ENCODE measurements around the gene KRT74.

Gene KRT74

GRCh38 chr12:52615208-52615868 is 41.7 kb upstream of the KRT74 start:
- Histone ChIP-seq H3K9me3 (ENCODE audit: control extremely low read depth in 1 of 5, control insufficient read depth in 4 of 5, insufficient read depth in 2 of 5, low read depth in 1 of 5, low read length in 4 of 5) (no peaks in the 10 kb centered on the region), H3K4me1 (ENCODE audit: control extremely low read depth in 1 of 4, control insufficient read depth in 4 of 4, insufficient read depth in 4 of 4, low read length in 3 of 4) (peaks cover 3 to 32% (median 20%) of the 10 kb centered on the region in 4 experiments)
- POLR2A ChIA-PET: no interaction called here

GRCh38 chr12:52614381-52615207 is 41.0 kb upstream of the KRT74 start:
- Histone ChIP-seq H3K9me3 (ENCODE audit: control extremely low read depth in 1 of 5, control insufficient read depth in 4 of 5, insufficient read depth in 2 of 5, low read depth in 1 of 5, low read length in 4 of 5) (no peaks in the 10 kb centered on the region), H3K27ac (ENCODE audit: insufficient read depth in 1 of 2, low read depth in 1 of 2, low read length in 2 of 2, poor library complexity in 1 of 2, severe bottlenecking in 2 of 2) (no peak overlapping the region), H3K4me3 (ENCODE audit: control insufficient read depth in 1 of 7, extremely low read depth in 1 of 7, insufficient read depth in 4 of 7, low read depth in 2 of 7, low read length in 6 of 7) (no peak overlapping the region), H3K27me3 (replicated peaks in 2 of 5; ENCODE audit: control insufficient read depth in 4 of 5, insufficient read depth in 5 of 5, low read length in 4 of 5) (no peaks in the 10 kb centered on the region), H3K36me3 (ENCODE audit: control insufficient read depth in 4 of 4, insufficient read depth in 4 of 4, low read length in 3 of 4) (no peaks in the 10 kb centered on the region), H3K4me1 (ENCODE audit: control extremely low read depth in 1 of 4, control insufficient read depth in 4 of 4, insufficient read depth in 4 of 4, low read length in 3 of 4) (peaks cover 3 to 38% (median 22%) of the 10 kb centered on the region in 4 experiments)
- DNase-seq: no peak
- WGBS (ENCODE audit: insufficient coverage): 97% methylated on average over 9 of the region's 10 CpGs
- ChIA-PET POLR2A (no interaction called here), CTCF (interaction anchor here (0.7 to 1.2 kb wide), 2 partner anchors 8 to 14 kb away, joined by 3 to 4 read pairs; no protein-coding TSS in a partner anchor)

More at GRCh38 chr12:52615208-52615868, 41.7 kb upstream of the KRT74 start:
- Histone ChIP-seq H3K27me3 (replicated peaks in 2 of 5; ENCODE audit: control insufficient read depth in 4 of 5, insufficient read depth in 5 of 5, low read length in 4 of 5) (no peaks in the 10 kb centered on the region), H3K27ac (ENCODE audit: insufficient read depth in 1 of 2, low read depth in 1 of 2, low read length in 2 of 2, poor library complexity in 1 of 2, severe bottlenecking in 2 of 2) (no peak overlapping the region), H3K4me3 (ENCODE audit: control insufficient read depth in 1 of 7, extremely low read depth in 1 of 7, insufficient read depth in 4 of 7, low read depth in 2 of 7, low read length in 6 of 7) (peak overlapping the region in 1 of 7 experiments; percentile 37), H3K36me3 (ENCODE audit: control insufficient read depth in 4 of 4, insufficient read depth in 4 of 4, low read length in 3 of 4) (no peaks in the 10 kb centered on the region)
- CTCF ChIA-PET: interaction anchor here (0.7 to 0.8 kb wide), 2 partner anchors 9 to 60 kb away, joined by 3 read pairs; no protein-coding TSS in a partner anchor
- peak; percentile 39 to 69 (median 69) for DNase-seq
- 0% methylated on average over 1 of the region's 6 CpGs for WGBS (ENCODE audit: insufficient coverage)

- POLR2A ChIA-PET: no interaction called here
- Histone ChIP-seq H3K27me3 (replicated peaks in 2 of 5; ENCODE audit: control insufficient read depth in 4 of 5, insufficient read depth in 5 of 5, low read length in 4 of 5) (peaks cover 0 to 2% (median 0%) of the 10 kb centered on the region in 5 experiments), H3K4me3 (ENCODE audit: control insufficient read depth in 1 of 7, extremely low read depth in 1 of 7, insufficient read depth in 4 of 7, low read depth in 2 of 7, low read length in 6 of 7) (no peak overlapping the region), H3K9me3 (ENCODE audit: control extremely low read depth in 1 of 5, control insufficient read depth in 4 of 5, insufficient read depth in 2 of 5, low read depth in 1 of 5, low read length in 4 of 5) (no peaks in the 10 kb centered on the region), H3K27ac (ENCODE audit: insufficient read depth in 1 of 2, low read depth in 1 of 2, low read length in 2 of 2, poor library complexity in 1 of 2, severe bottlenecking in 2 of 2) (no peak overlapping the region), H3K36me3 (ENCODE audit: control insufficient read depth in 4 of 4, insufficient read depth in 4 of 4, low read length in 3 of 4) (no peaks in the 10 kb centered on the region), H3K4me1 (ENCODE audit: control extremely low read depth in 1 of 4, control insufficient read depth in 4 of 4, insufficient read depth in 4 of 4, low read length in 3 of 4) (peaks cover 3 to 38% (median 22%) of the 10 kb centered on the region in 4 experiments)
- no peak for DNase-seq
- WGBS (ENCODE audit: insufficient coverage): over 99% methylated on average over 9 of the region's 9 CpGs
- CTCF ChIA-PET: interaction anchor here (0.8 to 1.2 kb wide), 2 partner anchors 15 to 28 kb away, joined by 3 to 4 read pairs; no protein-coding TSS in a partner anchor
Measured at GRCh38 chr12:52613384-52614030, 39.9 kb upstream of the KRT74 start.

GRCh38 chr12:52612431-52613383 is 39.1 kb upstream of the KRT74 start:
- no peaks in the 10 kb centered on the region for H3K36me3 ChIP-seq (ENCODE audit: control insufficient read depth in 4 of 4, insufficient read depth in 4 of 4, low read length in 3 of 4)
- ChIA-PET POLR2A (no interaction called here), CTCF (interaction anchor here (0.8 to 1.8 kb wide), 4 partner anchors 29 to 265 kb away, joined by 3 to 4 read pairs (median 3); no protein-coding TSS in a partner anchor)
- H3K27me3 ChIP-seq (replicated peaks in 2 of 5; ENCODE audit: control insufficient read depth in 4 of 5, insufficient read depth in 5 of 5, low read length in 4 of 5): peaks cover 0 to 2% (median 0%) of the 10 kb centered on the region in 5 experiments
- 69% methylated on average over 4 of the region's 5 CpGs for WGBS (ENCODE audit: insufficient coverage)
- H3K9me3 ChIP-seq (ENCODE audit: control extremely low read depth in 1 of 5, control insufficient read depth in 4 of 5, insufficient read depth in 2 of 5, low read depth in 1 of 5, low read length in 4 of 5): no peaks in the 10 kb centered on the region
- H3K4me3 ChIP-seq (ENCODE audit: control insufficient read depth in 1 of 7, extremely low read depth in 1 of 7, insufficient read depth in 4 of 7, low read depth in 2 of 7, low read length in 6 of 7): no peak overlapping the region
- peak in 2 of 3 donors; percentile 57 for DNase-seq
- no peak overlapping the region for H3K27ac ChIP-seq (ENCODE audit: insufficient read depth in 1 of 2, low read depth in 1 of 2, low read length in 2 of 2, poor library complexity in 1 of 2, severe bottlenecking in 2 of 2)
- peaks cover 3 to 38% (median 22%) of the 10 kb centered on the region in 4 experiments for H3K4me1 ChIP-seq (ENCODE audit: control extremely low read depth in 1 of 4, control insufficient read depth in 4 of 4, insufficient read depth in 4 of 4, low read length in 3 of 4)

- ChIA-PET CTCF (interaction anchor here (0.9 to 2.7 kb wide), 13 partner anchors 13 to 275 kb away, joined by 3 to 9 read pairs (median 4); no protein-coding TSS in a partner anchor), POLR2A (no interaction called here)
- no peak overlapping the region for H3K27ac ChIP-seq (ENCODE audit: insufficient read depth in 1 of 2, low read depth in 1 of 2, low read length in 2 of 2, poor library complexity in 1 of 2, severe bottlenecking in 2 of 2)
- WGBS (ENCODE audit: insufficient coverage): 97% methylated on average over 5 of the region's 6 CpGs
- H3K36me3 ChIP-seq (ENCODE audit: control insufficient read depth in 4 of 4, insufficient read depth in 4 of 4, low read length in 3 of 4): no peaks in the 10 kb centered on the region
- H3K4me1 ChIP-seq (ENCODE audit: control extremely low read depth in 1 of 4, control insufficient read depth in 4 of 4, insufficient read depth in 4 of 4, low read length in 3 of 4): peaks cover 3 to 34% (median 20%) of the 10 kb centered on the region in 4 experiments
- DNase-seq: no peak
- H3K4me3 ChIP-seq (ENCODE audit: control insufficient read depth in 1 of 7, extremely low read depth in 1 of 7, insufficient read depth in 4 of 7, low read depth in 2 of 7, low read length in 6 of 7): no peak overlapping the region
- no peaks in the 10 kb centered on the region for H3K9me3 ChIP-seq (ENCODE audit: control extremely low read depth in 1 of 5, control insufficient read depth in 4 of 5, insufficient read depth in 2 of 5, low read depth in 1 of 5, low read length in 4 of 5)
- H3K27me3 ChIP-seq (replicated peaks in 2 of 5; ENCODE audit: control insufficient read depth in 4 of 5, insufficient read depth in 5 of 5, low read length in 4 of 5): peaks cover 0 to 2% (median 0%) of the 10 kb centered on the region in 5 experiments
Measured at GRCh38 chr12:52611080-52611468, 37.4 kb upstream of the KRT74 start.
